K562 (cell line): ENCODE results near the gene DTNBP1. TPM values are rescaled to one million over a fixed set of nuclear protein-coding genes. Genes with fewer than 3 reads are reported as not detected.

Experiments used
- ATAC-seq: fragments of 200-7000 bp; cut with Tn5 transposase; 3 replicates; pipeline ENCODE4 v1.9.1; 2020; ENCODE audit warnings: moderate library complexity
- BruUV-seq: library from RNA; stranded (reverse); fragments of 400-500 nt; replicated peaks from 2 replicates; lab custom pipeline; 2021; lab: Mats Ljungman, UMichigan
- CTCF ChIA-PET: fragments of 300-600 bp; formaldehyde crosslinking; extraction: SDS; loops from one replicate; lab custom pipeline; 2021; ENCODE audit warnings: low intra/inter-chr PET ratio; lab: Yijun Ruan, JAX
- POLR2A ChIA-PET: fragments of 300-600, 350-650 bp; sonication (Branson Sonifier 250); formaldehyde crosslinking; extraction: SDS; loops from one replicate; lab custom pipeline; 2021; ENCODE audit warnings: antibody characterized with exemption, inconsistent platforms; lab: Yijun Ruan, JAX
- DNase-seq, 4 experiments: peaks; one replicate each; pipeline versions ENCODE4 v3.0.0 to v3.0.0-alpha.2; 2011 to 2018; ENCODE audit warnings: low spot score in 3 of 4, mixed read lengths in 3 of 4; ENCODE audit errors: extremely low read depth in 1 of 4
- FAIRE-seq: peaks from 2 replicates; lab custom pipeline; 2011; peaks lifted over from hg19 to GRCh38; lab: Jason Lieb, UNC
- H2AFZ ChIP-seq: 2 replicates; pipeline ENCODE4 v1.6.0; 2011; ENCODE audit warnings: low read depth, low read length, control low read depth, inconsistent platforms
- H3K27ac ChIP-seq: fragments of 200-600 bp; 3 replicates; pipeline ENCODE4 v1.8.0; 2011; ENCODE audit warnings: low read depth, mild to moderate bottlenecking, control low read depth, inconsistent platforms, low read length, moderate library complexity, mixed read lengths; ENCODE audit errors: extremely low read depth
- H3K27me3 ChIP-seq, 2 experiments: fragments of 300-600 bp in 1 of 2; 2 replicates in 1 of 2; 3 replicates in 1 of 2; pipeline versions ENCODE4 v1.6.0 to v1.8.0; 2011; ENCODE audit warnings: inconsistent platforms in 2 of 2, low read length in 2 of 2, mild to moderate bottlenecking in 1 of 2, mixed read lengths in 1 of 2, moderate library complexity in 1 of 2; ENCODE audit not compliant: control insufficient read depth in 2 of 2, insufficient read depth in 2 of 2
- H3K36me3 ChIP-seq: fragments of 300-600 bp; 3 replicates; pipeline ENCODE4 v1.8.0; 2011; ENCODE audit warnings: mild to moderate bottlenecking, low read length, inconsistent platforms; ENCODE audit not compliant: control insufficient read depth, insufficient read depth
- H3K4me1 ChIP-seq, 2 experiments: fragments of 200-600 bp in 1 of 2; replicated peaks in 1 of 2; 2 replicates in 1 of 2; 3 replicates in 1 of 2; pipeline versions ENCODE4 v1.5.1 to v1.8.0; 2011; ENCODE audit warnings: inconsistent platforms in 2 of 2, low read length in 2 of 2, mild to moderate bottlenecking in 1 of 2, mixed read lengths in 1 of 2, moderate library complexity in 1 of 2; ENCODE audit not compliant: control insufficient read depth in 2 of 2, insufficient read depth in 2 of 2
- H3K4me2 ChIP-seq: 2 replicates; pipeline ENCODE4 v1.6.1; 2011; ENCODE audit warnings: low read length, control low read depth, inconsistent platforms, mixed read lengths; ENCODE audit not compliant: insufficient read depth
- H3K4me3 ChIP-seq: fragments of 200-600 bp; sonication (generic), shearing (Covaris generic); 2 replicates; pipeline ENCODE4 v1.5.1; 2016; ENCODE audit warnings: control low read depth, inconsistent platforms
- H3K79me2 ChIP-seq: fragments of 200-600 bp; 3 replicates; pipeline ENCODE4 v1.8.0; 2011; ENCODE audit warnings: low read length, inconsistent platforms; ENCODE audit not compliant: control insufficient read depth, insufficient read depth
- H3K9ac ChIP-seq, 2 experiments: 2 replicates each; pipeline versions ENCODE4 v1.6.0 to v1.6.1; 2011; ENCODE audit warnings: low read depth in 2 of 2, low read length in 2 of 2, control low read depth in 1 of 2, inconsistent platforms in 1 of 2, mild to moderate bottlenecking in 1 of 2, mixed read lengths in 1 of 2; ENCODE audit not compliant: insufficient read depth in 1 of 2
- H3K9me1 ChIP-seq: one replicate; pipeline ENCODE4 v1.6.0; 2011; ENCODE audit warnings: inconsistent platforms, mild to moderate bottlenecking, low read length, moderate library complexity; ENCODE audit not compliant: control insufficient read depth, insufficient read depth
- H3K9me3 ChIP-seq: replicated peaks from 2 replicates; pipeline ENCODE4 v1.5.1; 2011; ENCODE audit warnings: low read depth, low read length, inconsistent platforms; ENCODE audit not compliant: control insufficient read depth, insufficient read depth
- H4K20me1 ChIP-seq: replicated peaks from 2 replicates; pipeline ENCODE4 v1.6.1; 2011; ENCODE audit warnings: low read length, inconsistent platforms, mixed read lengths; ENCODE audit not compliant: control insufficient read depth, insufficient read depth
- ARNT ChIP-seq, 2 experiments: fragments of 450-650 bp; IDR thresholded peaks; 2 replicates each; pipeline ENCODE4 v1.6.1; 2016; ENCODE audit warnings: mild to moderate bottlenecking in 1 of 2
- E2F4 ChIP-seq: sonication (generic); formaldehyde crosslinking; IDR thresholded peaks from 2 replicates; pipeline ENCODE4 v1.8.0; 2022; ENCODE audit warnings: mild to moderate bottlenecking, low read depth, missing genetic modification reagents
- ELF2 ChIP-seq: fragments of 250-450 bp; sonication (Bioruptor Pico); IDR thresholded peaks from 2 replicates; pipeline ENCODE4 v1.5.0; 2021; ENCODE audit warnings: mild to moderate bottlenecking
- HMGN3 ChIP-seq: IDR thresholded peaks from 2 replicates; pipeline ENCODE4 v1.6.1; 2011; ENCODE audit warnings: borderline replicate concordance, low read depth, mild to moderate bottlenecking, mixed read lengths, low read length; ENCODE audit not compliant: insufficient read length; ENCODE audit errors: extremely low read depth
- NRF1 ChIP-seq, 2 experiments: fragments of 450-650 bp; IDR thresholded peaks in 1 of 2; conservative IDR thresholded peaks in 1 of 2; 2 replicates each; pipeline ENCODE4 v1.6.1; 2014; ENCODE audit warnings: mild to moderate bottlenecking in 2 of 2
- PHB2 ChIP-seq: fragments of 450-650 bp; IDR thresholded peaks from 2 replicates; pipeline ENCODE4 v1.6.1; 2017; ENCODE audit warnings: low read depth
- SLC30A9 ChIP-seq: fragments of 250-450 bp; sonication (Bioruptor Pico); IDR thresholded peaks from 2 replicates; pipeline ENCODE4 v1.8.0; 2022; ENCODE audit warnings: mild to moderate bottlenecking, moderate library complexity
- TGIF2 ChIP-seq: sonication (generic); formaldehyde crosslinking; IDR thresholded peaks from 2 replicates; pipeline ENCODE4 v1.8.1; 2022; ENCODE audit warnings: mild to moderate bottlenecking, missing genetic modification reagents, moderate library complexity
- ZBTB7A ChIP-seq: IDR thresholded peaks from 2 replicates; pipeline ENCODE4 v1.6.1; 2011; ENCODE audit warnings: low read depth, mild to moderate bottlenecking, low read length, moderate library complexity, borderline replicate concordance; ENCODE audit not compliant: control insufficient read depth
- ZNF408 ChIP-seq: fragments of 250-450 bp; sonication (Bioruptor Pico); IDR thresholded peaks from 2 replicates; pipeline ENCODE4 v1.4.0; 2020; ENCODE audit warnings: low read depth, mild to moderate bottlenecking, moderate library complexity
- ZNF644 ChIP-seq: fragments of 200-800 bp; sonication (Bioruptor generic); IDR thresholded peaks from 2 replicates; pipeline ENCODE4 v1.6.1; 2016; ENCODE audit warnings: low read depth, missing genetic modification characterization, missing compliant biosample characterization
- WGBS: fragments of 100-300 bp; shearing (Covaris generic); methylation state at CpG from one replicate; pipeline ENCODE4 v1.1.6; 2016; ENCODE audit warnings: low coverage, mixed read lengths; ENCODE audit not compliant: insufficient coverage; ENCODE audit errors: missing lambda C conversion rate; 5-methylcytosine and 5-hydroxymethylcytosine counted together
- in situ Hi-C: fragments of 300-500 bp; cut with MboI; formaldehyde crosslinking; loops from 4 replicates; pipeline ENCODE4 v1.15.0; 2018; ENCODE audit warnings: inconsistent platforms, mixed read lengths
- intact Hi-C: fragments of 100-400 bp; cut with micrococcal nuclease; formaldehyde crosslinking; loops from 2 replicates; pipeline ENCODE4 v1.14.2; 2022
- polyA plus RNA-seq, 8 experiments: library from polyadenylated mRNA; depleted of rRNA in 4 of 8; stranded (reverse) in 5 of 8; unstranded in 3 of 8; fragments of >200 nt; fragmentation: Nextera tagmentation in 2 of 8; fragmentation: Illumina TruSeq in 1 of 8; extraction: Ambion mirVana in 2 of 8; extraction: Trizol in 1 of 8; gene quantifications; 2 replicates each; pipeline versions ENCODE4 v1.2.1 to v1.2.3, GENCODE V29; 2011 to 2014; ENCODE audit warnings: inconsistent platforms in 1 of 8, missing spikeins in 1 of 8
- total RNA-seq, 7 experiments: library from RNA; depleted of rRNA in 6 of 7; stranded (reverse); fragments of >200 nt in 6 of 7; fragmentation: Illumina TruSeq in 2 of 7; extraction: Trizol in 2 of 7; gene quantifications; 2 replicates each; pipeline versions ENCODE4 v1.2.1 to v1.2.3, GENCODE V29; 2011 to 2021; ENCODE audit warnings: low replicate concordance in 1 of 7

Gene DTNBP1
- total and polyA plus RNA-seq, 9 of the 15 experiments (the other 6 are each of a cell fraction or from before 2014, with no cell fraction given), result 16.7 to 54.5 (median 21.4) TPM

GRCh38 chr6:15561447-15562199 is 101.2 kb downstream of the DTNBP1 start:
- FAIRE-seq (no peak), ATAC-seq (no peak), DNase-seq (peak in 1 of 4 experiments; percentile 47)
- Histone ChIP-seq H3K9me1 (no peaks in the 10 kb centered on the region), H3K27ac (no peak overlapping the region), H3K36me3 (peaks cover 8% of the 10 kb centered on the region; the same call in 1 of the 3 replicates), H3K9ac (no peak overlapping the region), H3K9me3 (no peaks in the 10 kb centered on the region), H2AFZ (no peak overlapping the region), H3K79me2 (peaks cover 19% of the 10 kb centered on the region), H3K4me3 (no peak overlapping the region), H3K4me1 (peaks cover 3% of the 10 kb centered on the region in 2 experiments; a peak in 3 of 5 replicates), H3K4me2 (no peak overlapping the region), H3K27me3 (no peaks in the 10 kb centered on the region), H4K20me1 (no peaks in the 10 kb centered on the region)
- intact Hi-C loops, result no loop called here
- no TSS peak for BruUV-seq
- POLR2A ChIA-PET, result no interaction called here
- WGBS, result 78% methylated on average over 3 of the region's 3 CpGs
- CTCF ChIA-PET, result no interaction called here
- in situ Hi-C loops, result no loop called here
- TF ChIP-seq TGIF2 (CRISPR knock-in tag) (no peak), ZNF644 (no peak), ZBTB7A (no peak), ARNT (IDR thresholded peaks at IDR 0.05) (no peak), PHB2 (no peak), SLC30A9 (CRISPR knock-in tag) (no peak), ELF2 (no peak), ZNF408 (CRISPR knock-in tag) (no peak), E2F4 (no peak), NRF1 (conservative IDR thresholded peaks at IDR 0.05 in 1 of 2, IDR thresholded peaks at IDR 0.05 in 1 of 2) (no peak), HMGN3 (no peak)
